OCI-LY1 (cell line): ENCODE measurements around the gene ENDOU.

Source experiments
- H2AFZ ChIP-seq: fragments of 200-600 bp; sonication (generic), shearing (Covaris generic); 2 replicates; pipeline ENCODE4 v1.6.0; 2014; ENCODE audit warnings: antibody characterized with exemption, mild to moderate bottlenecking, low read length
- H3F3A ChIP-seq: fragments of 200-600 bp; sonication (generic), shearing (Covaris generic); 2 replicates; pipeline ENCODE4 v1.6.0; 2014; ENCODE audit warnings: mild to moderate bottlenecking, antibody characterized with exemption, low read length, moderate library complexity; ENCODE audit not compliant: insufficient read depth
- H3K27ac ChIP-seq: fragments of 200-600 bp; sonication (generic); 2 replicates; pipeline ENCODE4 v1.5.1; 2014; ENCODE audit warnings: low read length, mixed run types, mild to moderate bottlenecking, low read depth; ENCODE audit not compliant: poor library complexity, severe bottlenecking
- H3K27me3 ChIP-seq: fragments of 200-600 bp; sonication (generic); 2 replicates; pipeline ENCODE4 v1.6.0; 2014; ENCODE audit warnings: antibody characterized with exemption, mild to moderate bottlenecking, low read length, moderate library complexity; ENCODE audit not compliant: insufficient read depth
- H3K36me3 ChIP-seq: fragments of 200-600 bp; sonication (generic); 2 replicates; pipeline ENCODE4 v1.6.1; 2014; ENCODE audit warnings: mild to moderate bottlenecking, antibody characterized with exemption, low read length, moderate library complexity, mixed read lengths; ENCODE audit not compliant: insufficient read depth
- H3K4me1 ChIP-seq: fragments of 200-600 bp; sonication (generic); 2 replicates; pipeline ENCODE4 v1.5.1; 2014; ENCODE audit warnings: mild to moderate bottlenecking, low read length, moderate library complexity; ENCODE audit not compliant: insufficient read depth, severe bottlenecking
- H3K4me2 ChIP-seq: fragments of 200-600 bp; sonication (generic), shearing (Covaris generic); 2 replicates; pipeline ENCODE4 v1.6.1; 2014; ENCODE audit warnings: low read length
- H3K4me3 ChIP-seq: fragments of 200-600 bp; sonication (generic); 2 replicates; pipeline ENCODE4 v1.5.1; 2014; ENCODE audit warnings: low read length, low read depth, mild to moderate bottlenecking, mixed read lengths; ENCODE audit not compliant: poor library complexity, severe bottlenecking
- H3K79me2 ChIP-seq: fragments of 200-600 bp; shearing (Covaris generic); 2 replicates; pipeline ENCODE4 v1.6.1; 2016; ENCODE audit warnings: mixed run types, low read length, mixed read lengths; ENCODE audit not compliant: insufficient read depth
- H3K9ac ChIP-seq: fragments of 200-600 bp; sonication (generic), shearing (Covaris generic); 2 replicates; pipeline ENCODE4 v1.6.1; 2014; ENCODE audit warnings: mild to moderate bottlenecking, low read length, mixed read lengths
- H3K9me2 ChIP-seq: fragments of 200-600 bp; sonication (generic), shearing (Covaris generic); 2 replicates; pipeline ENCODE4 v1.6.1; 2014; ENCODE audit warnings: low read depth, mild to moderate bottlenecking, low read length, mixed read lengths
- H3K9me3 ChIP-seq: fragments of 200-600 bp; shearing (Covaris generic); 2 replicates; pipeline ENCODE4 v1.6.1; 2014; ENCODE audit warnings: low read length, mixed read lengths
- H4K20me1 ChIP-seq: fragments of 200-600 bp; sonication (generic), shearing (Covaris generic); 2 replicates; pipeline ENCODE4 v1.6.0; 2016; ENCODE audit warnings: mild to moderate bottlenecking, low read length; ENCODE audit not compliant: insufficient read depth
- CTCF ChIP-seq: fragments of 200-600 bp; sonication (generic), shearing (Covaris generic); IDR thresholded peaks from 2 replicates; pipeline ENCODE4 v1.5.1; 2017; ENCODE audit warnings: mild to moderate bottlenecking, antibody characterized with exemption, low read length, moderate library complexity, mixed read lengths
- EZH2 ChIP-seq: fragments of 200-600 bp; sonication (generic), shearing (Covaris generic); IDR thresholded peaks from 2 replicates; pipeline ENCODE4 v1.8.0; 2017; ENCODE audit warnings: borderline replicate concordance, mixed run types, mild to moderate bottlenecking, antibody characterized with exemption, low read length, moderate library complexity, mixed read lengths

ENDOU gene

GRCh38 chr12:47768323-47768811, 43.1 kb upstream of the ENDOU start:
- no peak overlapping the region for H3K9ac ChIP-seq
- no peaks in the 10 kb centered on the region for H3F3A ChIP-seq
- no peak for TF ChIP-seq CTCF
- TF ChIP-seq EZH2, result no peak
- H3K27ac ChIP-seq, result no peak overlapping the region
- no peak overlapping the region for H3K4me3 ChIP-seq
- no peaks in the 10 kb centered on the region for H3K9me2 ChIP-seq
- H2AFZ ChIP-seq, result no peak overlapping the region
- no peaks in the 10 kb centered on the region for H3K36me3 ChIP-seq
- H3K4me2 ChIP-seq, result no peak overlapping the region
- H3K4me1 ChIP-seq, result peaks cover 3% of the 10 kb centered on the region
- no peaks in the 10 kb centered on the region for H4K20me1 ChIP-seq
- no peaks in the 10 kb centered on the region for H3K79me2 ChIP-seq
- H3K27me3 ChIP-seq, result no peaks in the 10 kb centered on the region
- no peaks in the 10 kb centered on the region for H3K9me3 ChIP-seq

GRCh38 chr12:47767216-47767724, 42.0 kb upstream of the ENDOU start:
- Histone ChIP-seq H3K27me3 (no peaks in the 10 kb centered on the region), H4K20me1 (no peaks in the 10 kb centered on the region), H3K4me2 (no peak overlapping the region), H3K9ac (no peak overlapping the region), H3F3A (no peaks in the 10 kb centered on the region), H3K4me1 (no peaks in the 10 kb centered on the region), H3K79me2 (no peaks in the 10 kb centered on the region), H3K9me2 (no peaks in the 10 kb centered on the region), H3K36me3 (no peaks in the 10 kb centered on the region), H3K4me3 (no peak overlapping the region), H3K27ac (no peak overlapping the region), H3K9me3 (no peaks in the 10 kb centered on the region), H2AFZ (no peak overlapping the region)
- TF ChIP-seq EZH2, result no peak
- peak; percentile 82 for TF ChIP-seq CTCF

- H3K27ac ChIP-seq, result no peak overlapping the region
- H3F3A ChIP-seq, result no peaks in the 10 kb centered on the region
- no peaks in the 10 kb centered on the region for H3K9me3 ChIP-seq
- no peaks in the 10 kb centered on the region for H3K36me3 ChIP-seq
- no peaks in the 10 kb centered on the region for H3K27me3 ChIP-seq
- H3K9me2 ChIP-seq, result no peaks in the 10 kb centered on the region
- no peak overlapping the region for H3K9ac ChIP-seq
- H3K4me3 ChIP-seq, result no peak overlapping the region
- no peak overlapping the region for H3K4me2 ChIP-seq
- H2AFZ ChIP-seq, result no peak overlapping the region
- no peak for TF ChIP-seq CTCF
- TF ChIP-seq EZH2, result no peak
- no peaks in the 10 kb centered on the region for H3K4me1 ChIP-seq
- H4K20me1 ChIP-seq, result no peaks in the 10 kb centered on the region
- no peaks in the 10 kb centered on the region for H3K79me2 ChIP-seq
Measured at GRCh38 chr12:47766502-47767215, 41.4 kb upstream of the ENDOU start.
